ENCODE data around the gene FAM200B.

Gene FAM200B

DNA sequence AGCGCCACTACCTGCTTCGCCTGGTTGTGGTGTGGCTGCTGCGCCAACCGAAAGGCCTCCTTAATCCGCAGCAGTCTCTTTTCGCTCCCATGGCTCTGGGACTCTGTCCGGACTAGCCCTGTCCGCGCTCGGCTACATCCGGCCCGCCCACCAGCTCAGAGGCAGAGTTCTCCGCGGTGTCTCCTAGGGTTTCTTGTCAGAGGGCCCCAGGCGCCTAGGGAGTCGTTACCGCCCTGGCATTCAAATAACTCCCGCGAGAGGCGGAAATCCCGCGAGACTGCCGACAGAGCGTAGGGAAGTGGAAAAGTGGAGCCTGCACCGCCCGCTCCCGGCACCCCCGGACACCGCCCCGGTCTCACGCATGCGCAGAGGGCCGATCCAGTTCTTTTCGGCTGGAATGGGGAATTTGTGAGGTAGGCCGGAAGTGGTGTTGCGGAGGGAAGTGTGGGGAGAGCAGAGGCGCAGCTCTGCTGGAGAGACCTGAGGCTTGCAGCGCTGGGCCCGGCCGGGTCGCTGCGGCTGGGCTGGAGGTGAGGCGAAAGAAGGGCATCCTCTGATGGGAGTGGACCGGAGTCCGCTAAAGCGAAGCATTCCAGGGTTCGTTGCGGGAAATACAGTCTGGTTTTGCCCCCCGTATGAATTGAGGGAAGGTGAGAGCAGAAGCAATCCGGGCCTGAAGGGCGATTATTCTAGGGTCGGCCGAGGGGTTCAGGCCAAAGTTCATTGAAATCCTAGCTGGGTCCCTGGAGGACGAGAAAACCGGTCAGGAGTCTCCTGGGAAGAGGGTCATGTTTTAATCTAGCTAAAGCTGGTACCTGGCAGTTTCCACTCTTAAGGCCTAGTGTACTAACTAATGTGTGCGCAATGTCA, at the start of gene FAM200B:
Gene FAM200B (plus strand): TSS at position 456 of the 870 bp plus-strand sequence. CDS start 5,151 bp downstream, outside the sequence.
- peak; percentile 99 for DNase-seq

DNA sequence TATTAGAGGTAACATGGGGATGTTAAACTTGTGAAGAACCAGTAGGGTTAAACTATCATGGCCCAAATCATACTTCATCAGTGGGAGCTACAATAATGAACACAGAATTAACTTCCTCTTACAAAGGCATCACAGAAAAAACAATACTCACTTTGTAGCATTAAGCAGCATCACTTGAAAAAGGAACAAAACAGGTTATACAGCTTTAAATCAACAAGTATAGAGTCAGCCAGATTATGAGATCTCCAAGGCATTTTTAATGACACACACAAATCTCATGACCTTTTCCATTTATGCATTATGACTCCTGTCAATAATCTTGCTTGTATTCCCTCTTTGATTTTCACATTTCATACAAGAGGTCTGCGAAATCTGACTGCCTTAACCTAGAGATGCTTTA, 44.8 kb upstream of the FAM200B start:
- DNase-seq = no peak

DNA sequence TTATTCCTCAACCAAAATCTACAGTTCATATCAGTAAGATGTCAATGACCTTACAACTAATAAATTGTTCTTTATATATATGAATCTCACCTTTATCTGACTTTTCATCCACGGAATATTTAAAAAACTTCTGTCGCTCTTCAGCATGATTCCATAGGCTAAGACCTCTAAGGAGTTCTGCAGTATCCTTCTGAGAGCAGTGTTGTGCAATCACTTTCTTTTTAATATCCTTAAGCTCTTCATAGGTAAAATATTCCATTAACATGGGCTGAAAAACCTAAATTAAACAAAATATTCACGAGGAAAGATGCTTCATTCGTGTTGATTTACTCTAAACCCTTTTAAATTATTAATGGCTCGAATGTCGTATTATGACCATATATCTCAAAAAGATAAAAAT, 43.2 kb upstream of the FAM200B start:
- no peak for DNase-seq

DNA sequence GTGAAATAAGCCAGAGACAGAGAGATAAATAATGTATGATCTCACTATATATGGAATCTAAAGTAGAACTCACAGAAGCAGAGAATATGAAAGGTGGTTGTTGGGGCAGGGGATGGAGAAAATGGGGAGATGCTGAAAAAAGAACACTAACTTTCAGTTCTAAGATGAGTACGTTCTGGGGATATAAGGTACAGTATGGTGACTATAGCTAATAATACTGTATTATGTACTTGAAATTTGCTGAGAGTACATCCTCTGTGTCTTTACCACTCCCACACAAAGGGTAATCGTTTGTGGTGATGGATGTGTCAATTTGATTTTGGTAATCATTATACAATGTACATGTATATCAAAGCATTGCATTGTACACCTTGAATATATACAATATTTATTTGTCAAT, 33.0 kb upstream of the FAM200B start:
- no peak for DNase-seq

DNA sequence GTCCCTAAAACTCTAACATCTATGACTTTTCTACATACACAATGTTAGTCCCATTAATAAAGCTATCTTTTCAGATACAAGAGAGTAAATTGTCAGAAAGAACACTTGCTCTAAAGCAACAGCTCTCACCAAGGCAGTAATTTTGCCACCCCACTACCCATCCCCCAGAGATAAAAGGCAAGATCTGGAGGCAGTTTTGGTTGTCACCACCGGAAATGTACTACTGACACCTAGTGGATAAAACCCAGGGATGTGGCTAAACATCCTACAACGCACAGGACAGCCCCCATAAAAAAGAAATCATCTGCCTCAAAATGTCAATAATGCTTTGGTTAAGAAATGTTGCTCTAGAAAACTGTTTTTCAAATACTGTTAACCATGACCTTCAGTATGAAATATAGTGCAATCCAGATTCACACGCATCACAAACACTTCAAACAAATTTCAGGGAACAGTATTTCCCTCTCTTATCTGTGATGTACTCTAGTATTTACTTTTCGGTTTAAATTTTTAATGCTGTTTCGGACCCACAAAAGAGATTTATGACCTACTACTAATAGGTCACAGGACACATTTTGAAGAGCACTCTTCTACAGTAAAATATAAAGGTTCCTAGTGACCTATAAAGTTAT, 31.6 kb upstream of the FAM200B start:
- peak; percentile 94 for DNase-seq

DNA sequence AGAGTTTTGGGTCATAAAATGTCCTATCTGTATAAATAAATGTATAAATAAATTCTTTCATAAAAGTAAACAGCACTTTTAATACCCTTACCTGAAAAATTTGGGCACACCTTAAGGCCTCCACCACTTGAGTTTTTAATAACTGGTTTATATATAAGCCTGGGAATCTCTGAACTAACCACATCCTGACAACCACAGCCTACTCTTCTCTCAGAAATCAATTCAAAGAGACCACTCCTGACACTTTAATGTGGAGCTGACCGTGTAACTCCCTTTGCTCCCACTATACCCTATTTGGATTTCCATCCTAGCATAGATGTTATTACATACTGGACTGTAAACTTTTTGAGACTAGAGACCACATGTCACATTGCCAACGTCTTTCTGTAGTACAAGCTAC, 30.0 kb upstream of the FAM200B start:
- peak; percentile 18 for DNase-seq

DNA sequence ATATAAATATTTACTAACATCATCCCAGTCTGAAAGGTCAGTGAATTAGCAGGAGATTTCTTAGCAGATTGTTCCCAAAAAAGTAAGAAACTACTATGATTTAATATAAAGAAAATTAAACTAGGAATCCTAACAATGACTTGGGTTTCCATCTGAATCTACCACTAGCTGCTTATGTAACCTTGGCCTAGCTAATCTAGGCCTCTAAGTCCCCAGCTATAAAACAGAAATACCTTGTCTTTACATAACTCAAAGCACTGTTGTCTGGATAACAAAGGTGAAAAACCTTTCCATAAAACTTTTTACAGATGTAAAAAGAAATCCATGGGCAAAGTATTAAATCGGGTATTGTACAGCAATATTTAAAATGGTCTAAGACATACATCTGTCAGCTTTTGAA, 29.4 kb upstream of the FAM200B start:
- DNase-seq = no peak

DNA sequence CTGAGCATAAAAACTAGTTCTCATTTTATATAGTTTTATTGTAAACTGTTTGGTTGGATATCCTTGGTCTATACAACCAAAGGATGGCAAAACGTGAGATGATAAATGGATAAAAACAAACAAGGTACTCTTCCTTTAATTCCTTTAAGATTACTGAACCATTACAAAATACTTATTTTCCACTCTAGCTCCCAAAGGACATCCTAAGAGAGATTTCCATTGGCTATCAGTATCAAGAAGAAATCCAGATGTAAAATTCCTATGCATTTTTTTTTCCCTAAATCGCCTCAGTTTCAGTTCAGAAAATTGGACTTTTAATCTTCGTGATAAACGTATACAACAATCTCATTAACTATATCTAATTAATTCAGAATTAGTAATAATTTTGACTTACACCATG, 28.8 kb upstream of the FAM200B start:
- DNase-seq = no peak

DNA sequence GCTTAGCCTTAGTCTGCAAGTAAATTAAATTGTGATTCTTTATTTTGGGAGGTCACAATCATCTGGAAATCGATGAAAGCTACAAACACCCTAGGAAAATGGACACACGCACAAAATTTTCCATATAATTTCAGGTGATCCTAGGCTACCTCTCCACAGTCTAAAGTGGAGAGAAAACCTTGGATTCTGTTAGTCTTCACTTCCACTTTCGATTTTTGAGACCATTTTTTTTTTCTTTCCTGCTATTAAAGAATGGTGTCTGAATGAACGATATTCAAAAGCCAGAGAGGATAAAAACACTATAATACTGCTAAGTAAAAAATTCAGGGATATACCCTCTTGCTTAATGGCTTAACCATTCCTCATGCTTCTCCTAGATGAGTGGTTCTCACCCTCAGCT, 28.2 kb upstream of the FAM200B start:
- no peak for DNase-seq

DNA sequence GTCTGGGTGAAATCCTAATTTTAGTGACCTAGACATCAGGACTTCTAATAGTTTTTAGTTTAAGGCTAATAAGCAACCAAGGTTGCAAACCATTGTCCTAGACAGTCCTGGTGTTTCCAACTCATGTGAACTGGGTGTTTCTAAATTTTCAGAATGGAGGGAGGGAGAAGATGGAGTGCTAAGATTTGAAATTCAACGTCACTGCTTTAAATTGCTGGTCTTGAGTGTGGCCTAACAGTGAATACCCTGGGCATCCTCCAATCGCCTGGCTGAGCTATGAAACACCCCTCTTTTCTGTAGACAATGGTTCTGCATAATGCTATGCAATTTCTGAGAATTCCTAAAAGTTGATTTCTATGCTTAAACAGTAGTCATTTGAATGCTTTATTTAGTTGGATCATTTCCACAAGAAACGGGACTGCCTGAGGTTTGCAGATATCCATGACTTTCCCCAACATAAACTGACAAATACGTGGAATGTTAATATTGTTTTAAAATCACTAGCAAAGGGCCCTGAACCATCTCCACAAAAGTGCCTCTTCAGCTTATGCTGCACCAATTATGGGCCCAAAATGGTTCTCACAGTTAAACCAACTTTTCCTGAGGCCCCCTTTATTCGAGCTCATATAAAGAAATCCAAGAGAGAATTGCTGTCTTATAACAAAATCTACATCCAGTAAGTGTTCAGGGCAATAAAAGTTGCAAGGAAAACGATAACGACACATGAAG, 27.6 kb upstream of the FAM200B start:
- peak; percentile 94 for DNase-seq

DNA sequence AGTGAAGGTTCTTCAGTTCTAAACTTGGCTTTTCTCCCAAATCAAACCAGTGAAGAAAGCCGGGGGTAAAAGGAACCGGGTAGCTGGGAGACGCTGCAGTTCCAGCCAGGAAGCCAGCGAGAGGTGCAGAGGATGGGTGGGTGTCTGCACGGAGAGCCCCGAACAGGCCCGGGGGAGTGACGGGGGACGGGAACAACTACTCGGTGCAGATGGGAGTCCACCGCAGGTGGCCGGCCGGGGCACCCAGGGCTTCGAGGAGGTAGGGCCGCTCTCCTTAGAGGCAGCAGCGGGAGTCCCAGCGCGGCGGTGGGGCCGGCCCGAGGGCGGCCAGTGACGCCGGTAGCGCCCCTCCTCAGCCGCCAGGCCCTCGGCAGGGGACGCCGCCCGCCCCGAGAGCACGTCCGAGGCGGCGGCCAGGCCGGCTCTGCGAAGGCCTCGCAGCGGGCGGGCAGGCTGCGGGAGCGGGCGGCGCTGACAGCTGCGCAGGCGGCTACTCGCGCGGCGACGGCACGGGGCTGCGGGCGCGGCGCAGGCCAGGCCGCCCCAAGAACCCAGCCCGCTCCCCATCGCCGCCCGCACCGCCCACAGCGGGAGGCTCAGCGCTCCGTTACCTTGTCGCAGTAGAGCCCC, 26.9 kb upstream of the FAM200B start:
- DNase-seq = peak; percentile 63

DNA sequence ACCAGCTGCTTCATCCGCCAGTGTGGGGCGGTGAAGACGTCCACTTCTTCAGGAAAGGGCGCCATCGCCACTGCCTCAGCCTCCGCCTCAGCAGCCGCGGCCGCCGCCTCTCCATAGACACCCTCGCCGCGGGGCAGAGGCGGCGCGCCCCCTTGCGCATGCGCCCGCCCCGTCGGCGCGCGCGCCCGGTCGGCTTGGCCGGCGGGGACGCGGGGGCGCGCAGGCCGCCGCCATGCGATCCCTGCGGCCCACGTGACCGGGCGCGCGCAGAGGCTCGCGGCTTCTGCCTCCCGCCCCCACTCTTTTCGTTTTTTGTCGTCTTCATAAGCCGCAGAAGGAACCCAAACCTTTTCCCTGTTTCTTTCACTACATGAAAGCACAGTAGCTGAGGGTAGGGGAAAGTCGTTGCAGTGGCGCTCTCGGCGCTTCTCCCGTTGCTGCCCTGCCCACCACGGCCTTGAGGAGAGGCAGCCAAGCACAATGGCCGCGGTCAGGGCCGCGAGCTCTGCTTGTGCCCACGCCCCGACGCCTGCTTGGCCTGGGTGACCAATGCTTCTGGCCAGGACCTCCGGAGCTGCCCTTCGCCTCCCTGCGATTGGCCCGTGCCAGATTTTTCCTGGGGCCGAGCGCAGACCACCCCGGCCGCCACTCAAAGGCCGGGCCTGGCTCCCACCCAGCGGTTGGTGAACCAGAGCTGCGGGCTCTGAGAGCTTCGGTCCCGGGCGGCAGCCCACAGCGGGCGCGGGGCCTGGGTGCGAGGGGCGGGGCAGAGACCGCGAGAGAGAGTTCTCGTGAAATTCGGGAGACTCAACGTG, 26.2 kb upstream of the FAM200B start, which contains the start of gene FBXL5:
Gene FBXL5 (minus strand): TSS at position 135 of the 815 bp plus-strand sequence. CDS start 70 bp downstream, at position 65.
- peak; percentile 94 for DNase-seq

DNA sequence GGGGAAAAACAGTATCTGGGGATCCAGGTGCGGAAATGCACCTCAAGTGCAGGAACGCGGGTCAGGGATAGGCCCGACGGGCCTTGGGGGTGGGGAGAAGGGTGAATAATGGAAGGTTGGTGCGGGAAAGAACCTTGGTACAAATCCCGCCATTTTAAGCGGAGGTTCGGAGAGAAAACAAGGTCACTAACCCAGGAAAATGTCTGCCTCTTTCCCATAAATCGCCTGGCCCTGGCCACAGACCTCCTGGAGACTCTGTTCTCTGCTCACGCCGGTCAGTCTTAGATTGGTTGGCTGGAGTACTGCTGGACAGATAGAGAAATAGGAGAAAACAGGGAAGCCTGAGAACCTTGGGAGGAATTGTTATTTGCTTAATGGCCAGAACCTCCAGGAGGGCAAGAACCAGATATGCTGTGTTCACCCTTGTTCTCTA, 25.6 kb upstream of the FAM200B start:
- no peak for DNase-seq

DNA sequence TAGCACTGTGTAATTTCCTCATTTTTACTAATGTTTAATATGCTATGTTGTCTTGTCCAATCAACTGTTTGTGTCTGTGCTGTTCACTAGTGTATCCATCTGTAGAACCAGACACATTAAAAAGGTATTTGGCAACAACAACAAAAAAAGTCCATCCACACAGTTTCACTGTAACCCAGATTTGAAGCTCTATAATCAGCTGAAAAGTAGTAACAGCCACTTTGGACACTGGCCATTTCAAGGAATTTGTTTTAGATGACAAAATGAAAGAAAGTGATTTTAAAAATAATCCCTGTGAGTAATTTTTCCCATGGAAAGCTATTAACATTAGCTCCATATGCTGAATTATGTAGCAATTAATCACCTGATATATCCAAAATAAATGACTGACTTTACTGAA, 24.3 kb upstream of the FAM200B start:
- no peak for DNase-seq

DNA sequence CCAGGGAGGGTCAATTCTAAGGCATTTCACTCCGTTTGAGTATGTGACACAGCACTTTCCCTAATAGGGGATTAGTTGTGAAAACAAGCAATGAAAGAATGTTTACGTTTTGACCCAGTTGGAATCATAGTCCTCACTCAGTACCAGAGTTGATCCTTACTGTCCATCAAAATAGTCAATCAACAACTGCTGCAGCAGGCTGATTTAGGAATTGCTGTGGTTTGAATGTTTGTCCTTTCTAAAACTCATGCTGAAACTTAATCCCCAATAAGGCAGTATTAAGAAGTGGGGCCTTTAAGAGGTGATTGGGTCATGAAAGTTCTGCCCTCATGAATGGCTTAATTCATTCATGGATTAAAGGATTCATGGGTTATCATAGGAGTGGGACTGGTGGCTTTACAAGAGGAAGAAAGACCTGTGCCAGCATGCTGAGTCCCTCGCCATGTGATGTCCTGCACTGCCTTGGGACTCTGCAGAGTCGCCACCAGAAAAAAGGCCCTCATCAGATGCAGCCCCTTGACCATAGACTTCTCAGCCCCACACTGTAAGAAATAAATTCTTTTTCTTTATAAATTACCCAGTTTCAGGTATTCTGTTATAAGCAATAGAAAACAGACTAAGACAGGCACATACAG, 23.4 kb upstream of the FAM200B start:
- no peak for DNase-seq

DNA sequence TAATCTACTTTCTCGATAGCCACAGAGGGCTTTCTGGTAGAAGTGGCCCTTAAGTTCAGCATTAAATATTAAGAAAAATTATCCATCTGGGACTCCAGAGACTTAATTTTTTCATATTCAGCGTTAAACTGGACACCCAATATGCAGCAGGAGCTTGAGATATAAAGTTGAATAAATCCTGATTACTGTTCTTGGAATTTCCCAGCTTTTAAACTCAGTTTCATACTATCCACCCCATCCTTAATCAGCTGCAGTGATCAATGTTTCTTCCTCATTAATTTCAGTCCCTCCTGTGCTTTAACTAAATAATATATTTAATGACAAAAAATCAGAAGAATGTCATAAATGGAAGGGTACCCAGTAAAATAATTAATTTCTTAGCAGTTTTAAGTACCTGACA, 22.8 kb upstream of the FAM200B start:
- DNase-seq = no peak

DNA sequence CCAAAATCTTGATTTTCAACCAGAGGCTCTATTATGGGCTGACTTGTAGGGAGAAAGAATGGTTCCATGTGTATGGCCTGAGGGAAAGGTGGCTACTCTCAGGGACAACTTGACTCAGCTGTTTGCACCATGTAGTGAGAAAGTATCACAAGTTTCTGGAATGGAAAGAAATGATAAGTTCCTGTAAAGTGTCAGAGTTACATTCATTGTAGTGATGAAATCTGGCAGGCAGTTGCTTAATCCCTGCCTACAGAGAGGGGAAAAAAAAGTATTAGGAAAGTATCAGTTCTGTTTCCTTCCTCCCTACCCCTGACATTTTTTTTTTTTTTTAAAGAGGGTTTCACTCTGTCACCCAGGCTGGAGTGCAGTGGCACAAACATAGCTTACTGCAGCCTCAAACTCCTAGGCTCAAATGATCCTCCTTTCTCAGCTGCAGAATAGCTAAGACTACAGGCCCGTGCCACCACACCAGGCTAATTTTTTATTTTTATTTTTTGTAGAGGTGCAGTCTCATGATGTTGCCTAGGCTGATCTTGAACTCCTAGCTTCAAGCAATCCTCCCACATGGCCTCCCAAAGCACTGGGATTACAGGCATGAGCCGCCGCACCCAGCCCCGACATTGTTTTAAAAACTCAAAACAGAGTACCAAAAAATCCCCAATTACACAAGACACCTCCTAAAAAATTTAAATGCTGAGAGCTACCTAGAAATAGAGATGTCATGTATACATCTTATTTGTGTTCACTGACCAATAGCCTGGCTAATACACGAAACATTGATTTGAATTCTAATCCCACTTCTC, 21.7 kb upstream of the FAM200B start:
- peak; percentile 82 for DNase-seq

DNA sequence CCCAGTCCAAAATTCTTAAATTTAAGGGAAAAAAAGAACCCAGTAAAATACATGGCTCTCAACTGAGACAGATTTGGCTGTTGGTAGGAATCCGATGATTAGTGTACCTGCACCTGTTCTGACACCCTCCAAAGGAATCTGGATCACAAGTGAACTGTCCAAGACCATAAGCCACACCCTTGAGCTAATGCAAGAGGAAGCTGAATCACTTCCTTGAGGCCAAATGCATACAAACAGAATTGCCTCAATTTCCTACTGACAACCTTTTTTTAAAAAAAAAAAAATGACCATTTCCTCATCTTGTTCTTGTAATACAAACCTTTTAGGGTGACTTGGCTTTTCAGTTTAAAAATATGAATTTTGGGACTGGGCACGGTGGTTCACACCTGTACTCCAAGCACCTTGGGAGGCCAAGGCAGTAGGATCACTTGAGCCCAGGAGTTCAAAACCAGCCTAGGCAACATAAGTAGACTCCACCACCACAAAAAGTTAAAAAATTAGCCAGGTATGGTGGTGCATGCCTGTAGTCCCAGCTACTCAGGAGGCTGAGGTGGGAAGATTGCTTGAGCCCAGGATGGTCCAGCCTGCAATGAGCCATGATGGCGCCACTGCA, 15.8 kb upstream of the FAM200B start:
- peak; percentile 61 for DNase-seq

DNA sequence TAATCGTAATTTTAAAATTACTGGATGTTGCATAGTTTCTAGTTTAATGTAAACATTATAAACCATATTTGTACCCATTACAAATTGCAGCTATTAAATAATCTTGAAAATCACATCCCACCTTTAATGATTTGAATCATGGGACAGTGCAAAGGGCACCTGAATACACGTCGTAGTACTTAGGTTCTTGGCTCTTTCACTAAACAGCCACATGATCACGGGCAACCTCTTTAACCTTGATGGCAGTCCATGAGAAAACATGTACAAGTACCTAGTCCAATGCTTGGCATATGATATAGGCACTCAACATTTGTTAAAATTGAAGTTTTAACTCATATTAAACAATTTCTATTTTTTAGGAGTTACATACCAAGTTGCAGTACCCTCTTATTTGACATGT, 14.6 kb upstream of the FAM200B start:
- no peak for DNase-seq
